Right atrium auricular region (tissue), 2 donors: ENCODE data around the gene GOLGB1. TPM values are rescaled to one million over a fixed set of nuclear protein-coding genes. Genes with fewer than 3 reads are reported as not detected.
A peak's percentile ranks its signal among the peaks of the same experiment; 100 is the strongest.

Experiments used
- DNase-seq: peaks from one replicate; pipeline ENCODE4 v3.0.0-alpha.2; 2019; ENCODE audit warnings: low spot score
- H3K27ac ChIP-seq, 2 donors: fragments of 200-600 bp; sonication (generic); 1 replicate in 1 of 2; 2 replicates in 1 of 2; pipeline ENCODE4 v1.5.1; 2016 to 2019
- H3K27me3 ChIP-seq, 2 donors: fragments of 200-600 bp; sonication (generic); one replicate each; pipeline versions ENCODE4 v1.5.1 to v1.6.0; 2017 to 2019
- H3K36me3 ChIP-seq: fragments of 200-600 bp; sonication (generic); one replicate; pipeline ENCODE4 v1.5.1; 2016
- H3K4me1 ChIP-seq, 2 donors: fragments of 200-600 bp; sonication (generic); one replicate each; pipeline versions ENCODE4 v1.5.1 to v1.6.0; 2017 to 2019
- H3K4me3 ChIP-seq, 2 donors: fragments of 200-600 bp; sonication (generic); 1 replicate in 1 of 2; 2 replicates in 1 of 2; pipeline ENCODE4 v1.5.1; 2017 to 2019; ENCODE audit warnings: mild to moderate bottlenecking in 1 of 2, moderate library complexity in 1 of 2
- H3K9me3 ChIP-seq, 2 donors: fragments of 200-600 bp; sonication (generic); one replicate each; pipeline ENCODE4 v1.5.1; 2019
- CTCF ChIP-seq, 2 donors: fragments of 200-600 bp; sonication (generic); IDR thresholded peaks; one replicate each; pipeline ENCODE4 v1.5.1; 2019; ENCODE audit warnings: antibody characterized with exemption in 2 of 2
- total RNA-seq, 2 donors: library from RNA; depleted of rRNA; stranded (reverse); fragments of >200 nt; gene quantifications; one replicate each; pipeline ENCODE4 v1.1.0, GENCODE V29; 2016

Gene GOLGB1
- total RNA-seq, 2 donors from 2014 or later, result 44.1 to 49.6 TPM

GRCh38 chr3:121707531-121708273 is 41.8 kb downstream of the GOLGB1 start:
- Histone ChIP-seq H3K4me1 (no peaks in the 10 kb centered on the region), H3K9me3 (no peaks in the 10 kb centered on the region), H3K4me3 (no peak overlapping the region), H3K27me3 (no peaks in the 10 kb centered on the region), H3K36me3 (peaks cover 9% of the 10 kb centered on the region), H3K27ac (no peak overlapping the region)
- TF ChIP-seq CTCF (IDR thresholded peaks at IDR 0.05), result no peak
- no peak for DNase-seq

GRCh38 chr3:121705541-121705940 is 44.0 kb downstream of the GOLGB1 start:
- no peaks in the 10 kb centered on the region for H3K9me3 ChIP-seq
- H3K4me3 ChIP-seq, result peak overlapping the region in 1 of 2 donors; percentile 6
- H3K36me3 ChIP-seq, result peaks cover 21% of the 10 kb centered on the region
- no peak for DNase-seq
- TF ChIP-seq CTCF (IDR thresholded peaks at IDR 0.05), result no peak
- no peaks in the 10 kb centered on the region for H3K4me1 ChIP-seq
- peak overlapping the region; percentile 19 to 55 for H3K27ac ChIP-seq
- H3K27me3 ChIP-seq, result no peaks in the 10 kb centered on the region

- Histone ChIP-seq H3K27me3 (no peaks in the 10 kb centered on the region), H3K36me3 (peaks cover 21% of the 10 kb centered on the region), H3K4me1 (peaks cover 0 to 10% of the 10 kb centered on the region in 2 donors), H3K4me3 (no peak overlapping the region), H3K9me3 (no peaks in the 10 kb centered on the region), H3K27ac (no peak overlapping the region)
- no peak for TF ChIP-seq CTCF (IDR thresholded peaks at IDR 0.05)
- DNase-seq, result no peak
These were observed 45.6 kb downstream of the GOLGB1 start for GRCh38 chr3:121703973-121704372.

GRCh38 chr3:121698901-121699300 is 50.6 kb downstream of the GOLGB1 start:
- H3K9me3 ChIP-seq, result no peaks in the 10 kb centered on the region
- peaks cover 37% of the 10 kb centered on the region for H3K36me3 ChIP-seq
- peak overlapping the region in 1 of 2 donors; percentile 15 for H3K27ac ChIP-seq
- no peak for DNase-seq
- H3K27me3 ChIP-seq, result no peaks in the 10 kb centered on the region
- H3K4me3 ChIP-seq, result no peak overlapping the region
- TF ChIP-seq CTCF (IDR thresholded peaks at IDR 0.05), result no peak
- peaks cover 0 to 31% of the 10 kb centered on the region in 2 donors for H3K4me1 ChIP-seq

GRCh38 chr3:121698476-121698875 is 51.1 kb downstream of the GOLGB1 start:
- Histone ChIP-seq H3K4me1 (peaks cover 0 to 31% of the 10 kb centered on the region in 2 donors), H3K4me3 (no peak overlapping the region), H3K9me3 (no peaks in the 10 kb centered on the region), H3K36me3 (peaks cover 40% of the 10 kb centered on the region), H3K27me3 (no peaks in the 10 kb centered on the region), H3K27ac (peak overlapping the region in 1 of 2 donors; percentile 18)
- no peak for TF ChIP-seq CTCF (IDR thresholded peaks at IDR 0.05)
- no peak for DNase-seq

- TF ChIP-seq CTCF (IDR thresholded peaks at IDR 0.05), result no peak
These were observed 53.4 kb downstream of the GOLGB1 start for GRCh38 chr3:121696186-121696585.

More at GRCh38 chr3:121696186-121696585, 53.4 kb downstream of the GOLGB1 start:
- H3K27me3 ChIP-seq, result no peaks in the 10 kb centered on the region
- no peaks in the 10 kb centered on the region for H3K9me3 ChIP-seq
- H3K27ac ChIP-seq, result no peak overlapping the region
- peaks cover 0 to 33% of the 10 kb centered on the region in 2 donors for H3K4me1 ChIP-seq
- H3K36me3 ChIP-seq, result peaks cover 36% of the 10 kb centered on the region
- no peak overlapping the region for H3K4me3 ChIP-seq
- no peak for DNase-seq
